DMS 273 treated with DMSO at 0.1 percent for 48 hours (cell line): ENCODE results near the gene ROBO2.

Experiments
- DNase-seq: peaks from one replicate; lab custom pipeline; 2025; lab: John Stamatoyannopoulos, UW

Gene ROBO2

DNA sequence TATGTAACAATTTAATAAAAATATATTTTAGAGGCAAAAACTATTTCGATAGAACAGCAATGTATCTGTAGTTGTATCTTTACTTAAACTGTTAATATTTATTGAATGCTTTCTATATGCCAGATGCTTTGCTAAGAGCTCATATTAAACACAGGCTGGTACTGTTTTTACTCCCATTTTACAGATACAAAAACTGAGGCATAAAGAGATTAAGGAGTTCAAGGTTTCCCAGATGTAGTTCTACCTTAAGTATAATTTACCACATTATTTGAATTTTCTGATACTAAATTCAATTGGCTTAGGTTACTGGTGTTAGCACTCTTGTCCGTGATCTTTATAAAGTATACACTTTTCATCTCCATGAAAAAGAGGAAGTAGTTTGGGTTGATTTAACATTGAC, 149.8 kb downstream of the ROBO2 start:
- no peak for DNase-seq

DNA sequence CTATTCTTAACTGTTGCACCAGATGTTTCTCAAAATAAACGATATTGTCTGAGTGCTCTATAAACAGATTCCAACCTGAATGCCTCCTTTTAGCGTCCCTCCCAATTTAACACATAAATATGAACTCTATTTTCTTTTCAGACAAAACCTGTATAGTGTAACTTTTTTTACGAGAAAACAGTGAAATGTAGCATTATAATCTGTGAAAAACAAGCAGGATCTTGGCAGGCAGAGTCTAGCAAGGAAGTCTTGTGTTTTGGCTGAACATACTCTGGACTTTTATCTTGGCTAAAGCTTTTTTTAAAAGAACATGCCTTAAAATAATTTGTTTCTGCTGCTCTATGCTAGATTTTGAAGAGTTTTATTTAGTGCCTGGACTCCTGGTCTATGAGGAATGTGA, 150.5 kb downstream of the ROBO2 start:
- no peak for DNase-seq

DNA sequence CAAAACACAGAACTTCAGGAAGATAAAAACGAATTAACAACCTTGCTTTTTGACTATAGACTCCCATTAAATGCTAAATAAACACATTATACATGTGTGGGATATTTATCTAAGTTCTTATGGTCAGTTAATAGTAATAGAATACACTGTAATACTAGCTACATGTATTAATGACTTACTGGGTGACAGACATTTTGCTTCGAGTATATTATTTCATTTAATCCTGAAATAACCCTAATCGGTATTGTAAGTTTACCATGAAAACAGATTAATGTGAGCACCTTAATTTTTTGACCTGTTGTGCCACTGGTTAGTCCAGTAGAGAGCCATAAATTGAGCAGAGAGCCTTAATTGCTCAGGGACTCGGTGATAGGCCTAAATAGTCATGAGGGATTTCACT, 151.1 kb downstream of the ROBO2 start:
- no peak for DNase-seq

DNA sequence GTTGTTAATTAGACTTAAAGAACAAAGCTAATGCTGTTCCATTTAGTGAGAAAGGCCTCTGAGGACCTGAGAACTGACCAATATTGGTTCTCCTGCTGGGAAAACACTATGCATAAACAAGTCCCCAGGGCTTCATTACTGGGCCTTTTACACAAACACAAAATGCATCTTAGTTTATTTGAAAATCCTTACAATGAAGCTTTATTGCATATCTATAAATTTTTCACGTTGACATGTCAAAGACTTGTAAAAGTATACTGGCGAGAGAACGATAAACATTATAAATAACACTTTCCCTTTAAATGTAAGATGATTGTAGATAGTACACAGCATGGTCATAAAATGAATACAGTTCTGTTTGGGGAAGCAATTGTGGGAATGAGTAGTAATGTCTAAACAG, 151.7 kb downstream of the ROBO2 start:
- no peak for DNase-seq

DNA sequence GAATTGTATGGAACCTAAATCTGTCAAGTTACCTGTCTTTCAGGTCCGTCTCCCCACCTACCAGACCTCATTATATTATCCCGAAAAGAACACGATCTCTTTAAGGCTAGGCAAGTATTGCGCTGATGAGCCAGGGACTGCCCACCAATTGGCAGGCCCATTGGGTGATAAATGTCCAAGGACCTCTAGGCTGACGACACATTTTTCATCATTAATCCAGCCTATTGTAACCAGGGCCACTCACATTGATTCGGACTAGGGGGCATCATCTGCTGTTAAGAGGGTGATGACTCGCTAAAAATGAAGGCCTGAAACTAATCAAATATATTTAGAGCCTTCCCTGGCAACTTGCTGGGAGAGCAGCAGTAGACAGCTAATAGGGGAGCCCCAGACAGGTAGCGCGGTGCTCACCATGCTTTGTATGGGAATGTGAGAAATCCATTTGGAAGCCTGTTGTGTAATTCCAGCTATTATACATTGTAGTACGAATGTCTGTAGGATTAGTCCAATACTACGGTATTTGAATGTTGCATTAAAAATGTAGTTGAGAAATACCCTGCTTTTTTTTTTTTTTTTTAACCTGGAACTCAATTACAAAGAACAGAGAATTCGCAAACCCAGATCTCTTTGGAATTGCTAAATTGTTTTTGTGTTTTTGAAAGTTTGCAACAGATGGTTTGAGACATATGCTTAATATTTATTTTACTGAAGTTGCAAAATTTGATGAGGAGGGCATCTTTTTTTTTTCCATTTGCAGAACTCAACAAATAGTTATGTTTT, 156.1 kb downstream of the ROBO2 start:
- no peak for DNase-seq

DNA sequence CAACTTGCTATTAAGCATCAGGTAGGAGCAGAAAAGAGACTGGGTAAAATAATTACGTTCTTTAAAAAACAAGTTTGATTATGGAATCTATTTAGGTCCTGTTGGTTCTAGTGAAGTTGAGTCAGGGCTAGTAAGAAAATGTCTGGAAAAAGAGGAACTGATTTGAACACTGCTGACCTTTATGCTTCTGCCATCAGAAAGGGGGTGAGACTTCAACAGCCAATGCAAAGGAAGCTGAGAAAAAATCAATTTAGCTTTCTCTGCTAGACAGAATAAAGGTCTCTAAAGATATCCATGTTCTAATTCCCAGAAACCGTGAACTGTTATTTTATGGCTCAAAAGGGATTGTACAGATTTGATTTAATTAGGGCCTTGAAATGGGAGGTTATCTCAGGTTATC, 157.5 kb downstream of the ROBO2 start:
- DNase-seq, result no peak

DNA sequence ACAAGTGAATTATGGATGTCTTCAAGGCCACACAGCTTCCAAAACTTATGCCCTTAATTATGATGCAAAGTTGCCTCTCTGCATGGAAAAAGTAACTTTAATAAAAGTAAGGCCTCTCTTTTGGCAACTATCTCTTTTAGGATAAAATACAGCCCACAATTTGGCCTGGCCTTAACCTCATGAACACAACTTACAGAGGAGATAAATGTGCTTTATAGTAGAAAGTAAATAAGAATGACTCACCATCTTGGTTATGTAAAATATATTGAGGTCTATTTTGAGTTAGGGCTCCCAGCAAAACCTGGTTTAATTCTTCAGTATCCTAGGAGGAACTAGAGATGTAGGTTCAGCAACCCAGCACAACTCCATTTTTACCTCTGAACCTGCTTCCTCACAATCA, 164.0 kb downstream of the ROBO2 start:
- DNase-seq, result no peak

DNA sequence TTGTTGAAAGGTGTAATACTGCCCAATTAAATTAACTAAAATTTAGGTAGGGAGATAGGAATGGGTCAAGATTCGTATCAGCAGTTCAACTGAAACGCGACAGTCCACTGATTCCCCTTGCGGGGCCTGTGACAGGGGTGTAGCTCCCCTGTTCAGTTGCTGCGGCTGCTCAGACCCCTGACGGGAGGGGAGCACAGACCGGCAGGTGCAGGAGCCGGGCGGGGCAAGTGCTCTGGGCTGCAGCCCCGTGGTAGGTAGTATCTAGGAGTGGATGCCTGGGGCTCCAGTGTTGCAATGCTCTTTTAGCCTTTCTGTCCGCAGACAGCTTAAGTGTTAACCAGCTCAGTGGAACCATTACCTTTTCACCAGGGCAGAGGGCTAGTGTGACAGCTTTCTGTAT, 164.9 kb downstream of the ROBO2 start:
- no peak for DNase-seq

DNA sequence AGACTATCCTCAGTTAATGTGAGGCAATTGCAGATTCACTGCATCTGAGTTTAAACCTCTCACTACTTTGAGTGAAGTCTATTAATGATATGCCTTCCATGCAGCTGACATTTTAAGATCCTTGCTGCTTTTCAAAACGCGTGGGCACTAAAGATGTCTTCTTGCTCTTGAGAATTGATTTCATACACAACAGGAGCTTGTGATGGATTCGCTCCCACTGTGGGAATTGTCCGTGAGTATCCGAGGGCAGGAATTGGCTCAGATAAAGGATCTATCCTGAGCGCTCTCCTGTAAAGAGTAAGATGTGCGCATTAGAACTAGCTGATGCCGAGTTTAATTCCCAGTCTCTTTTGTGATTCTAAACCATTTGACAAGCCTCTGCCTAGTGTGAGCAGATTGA, 167.9 kb downstream of the ROBO2 start:
- DNase-seq, result no peak

DNA sequence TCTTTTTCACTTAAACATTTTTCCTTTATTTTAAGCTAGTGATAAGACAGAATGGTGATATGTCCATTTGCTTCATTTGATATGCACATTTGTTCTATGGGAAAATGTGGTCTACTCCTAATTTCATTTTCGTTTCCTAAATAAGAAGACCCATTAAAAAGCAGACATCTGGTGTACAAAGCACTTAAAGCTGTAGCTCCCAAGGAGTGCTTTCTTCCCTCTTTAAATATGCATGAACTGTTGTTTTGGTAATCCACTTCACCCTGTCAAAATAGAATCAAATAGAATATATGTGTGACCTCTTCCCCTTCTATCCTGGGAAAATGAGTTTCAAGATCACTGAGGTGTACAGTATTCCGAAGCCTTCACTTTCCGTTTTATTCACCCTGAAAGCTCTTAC, 182.8 kb downstream of the ROBO2 start:
- peak; percentile 48 for DNase-seq

DNA sequence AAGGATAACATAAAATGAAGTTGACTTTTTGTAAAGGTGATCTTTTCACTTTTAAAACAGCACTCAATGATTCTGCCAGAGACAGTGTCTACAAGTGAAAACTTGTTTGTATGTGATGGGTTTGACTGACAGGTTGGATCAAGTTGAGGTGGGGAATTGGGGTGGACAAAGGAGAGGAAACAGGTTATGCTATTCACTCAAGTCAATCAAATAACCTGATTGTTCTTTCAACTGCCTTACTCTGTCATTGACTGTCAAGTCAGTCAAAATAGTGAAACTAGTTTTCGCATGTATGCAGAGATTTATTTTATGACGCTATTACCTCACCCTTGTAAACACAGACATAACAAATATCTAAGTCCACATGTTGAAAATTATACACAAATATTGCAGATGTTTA, 187.7 kb downstream of the ROBO2 start:
- DNase-seq, result no peak

DNA sequence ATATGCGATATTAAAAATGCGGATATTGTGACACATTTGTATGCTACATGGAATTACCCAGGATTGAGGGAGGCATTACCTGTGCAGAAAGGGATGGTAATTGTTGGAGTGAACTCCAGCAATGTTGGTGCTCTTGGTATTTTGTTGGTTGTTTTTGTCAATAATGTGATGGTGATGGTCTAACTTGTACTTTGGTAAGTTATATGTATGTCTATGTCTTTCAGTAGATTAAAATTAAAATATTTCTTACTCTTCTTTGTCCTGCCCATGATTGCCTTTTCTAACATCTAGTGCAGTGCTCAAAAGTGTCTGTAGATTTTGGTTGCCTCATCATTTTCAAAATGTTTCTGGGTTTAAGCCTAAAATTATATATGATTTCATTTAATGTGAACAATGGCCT, 192.7 kb downstream of the ROBO2 start:
- DNase-seq, result no peak

DNA sequence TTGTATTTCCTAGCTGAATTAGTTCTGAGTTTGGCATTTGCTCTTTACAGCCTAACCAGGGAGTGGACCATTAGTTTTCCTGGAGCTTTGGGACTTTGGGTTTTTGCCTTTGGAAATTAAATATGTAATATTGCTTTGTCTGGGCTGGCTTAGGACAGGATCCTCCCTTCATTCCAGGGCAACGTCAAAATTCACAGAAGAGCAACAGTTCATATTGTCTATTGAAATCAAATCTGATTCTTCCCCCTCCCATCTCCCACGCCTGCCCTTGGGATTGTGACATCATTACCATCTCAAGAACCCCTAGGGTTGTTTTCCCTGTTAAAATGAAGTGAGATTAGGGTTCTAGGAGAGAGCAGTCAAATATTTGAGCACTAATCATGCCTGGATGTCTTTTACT, 194.1 kb downstream of the ROBO2 start:
- no peak for DNase-seq

DNA sequence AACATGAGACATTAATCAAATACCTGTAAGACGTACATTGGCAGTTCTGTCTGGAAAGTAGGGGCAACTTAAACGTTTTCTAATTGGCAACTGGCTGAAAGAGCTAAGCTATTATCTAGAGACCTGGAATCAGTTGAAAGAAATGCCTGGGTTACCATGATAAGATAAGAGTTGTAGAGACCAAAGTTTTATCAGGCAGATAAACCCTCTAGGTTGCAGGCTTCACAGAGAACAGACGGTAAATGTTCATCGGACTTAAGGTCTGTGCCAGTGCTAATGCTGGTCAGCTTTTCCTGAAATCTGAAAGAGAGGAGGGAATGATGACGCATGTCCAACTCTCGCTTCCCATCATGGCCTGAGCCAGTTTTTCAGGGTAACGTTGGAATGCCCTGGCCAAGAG, 196.2 kb downstream of the ROBO2 start:
- no peak for DNase-seq

DNA sequence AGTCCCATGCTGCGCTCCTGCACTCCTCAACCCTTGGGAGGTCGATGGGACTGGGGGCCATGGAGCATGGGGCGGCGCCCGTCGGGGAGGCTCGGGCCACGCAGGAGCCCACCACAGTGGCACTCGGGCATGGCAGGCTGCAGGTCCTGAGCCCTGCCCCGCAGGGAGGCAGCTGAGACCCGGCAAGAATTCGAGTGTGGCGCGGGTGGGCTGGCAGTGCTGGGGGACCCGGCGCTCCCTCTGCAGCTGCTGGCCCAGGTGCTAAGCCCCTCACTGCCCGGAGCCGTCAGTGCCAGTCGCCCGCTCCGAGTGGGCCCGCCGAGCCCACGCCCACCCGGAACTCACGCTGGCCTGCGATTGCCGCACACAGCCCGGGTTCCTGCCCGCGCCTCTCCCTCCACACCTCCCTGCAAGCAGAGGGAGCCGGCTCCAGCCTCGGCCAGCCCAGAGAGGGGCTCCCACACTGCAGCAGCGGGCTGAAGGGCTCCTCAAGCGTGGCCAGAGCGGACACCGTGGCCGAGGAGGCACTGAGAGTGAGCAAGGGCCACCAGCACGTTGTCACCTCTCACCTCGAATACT, 200.3 kb downstream of the ROBO2 start:
- DNase-seq, result no peak

DNA sequence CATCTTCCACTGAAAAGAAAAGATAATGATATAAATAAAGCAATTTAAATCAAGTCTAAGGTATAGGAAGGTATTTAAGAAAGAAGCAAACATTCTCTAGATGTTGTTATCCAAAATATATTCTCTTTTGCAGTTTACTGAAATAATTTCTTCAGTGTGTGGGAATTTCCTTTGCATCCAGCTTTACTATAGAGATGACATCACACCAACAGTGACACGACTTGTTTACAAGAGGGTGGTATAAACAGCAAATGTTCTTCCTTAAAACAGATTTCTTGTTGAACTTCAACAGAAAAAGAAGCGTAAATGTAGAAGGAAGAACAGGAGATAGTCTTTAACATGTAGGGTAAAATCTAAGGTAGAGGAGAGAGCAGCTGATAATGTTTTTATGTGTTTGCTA, 202.5 kb downstream of the ROBO2 start:
- DNase-seq, result no peak

DNA sequence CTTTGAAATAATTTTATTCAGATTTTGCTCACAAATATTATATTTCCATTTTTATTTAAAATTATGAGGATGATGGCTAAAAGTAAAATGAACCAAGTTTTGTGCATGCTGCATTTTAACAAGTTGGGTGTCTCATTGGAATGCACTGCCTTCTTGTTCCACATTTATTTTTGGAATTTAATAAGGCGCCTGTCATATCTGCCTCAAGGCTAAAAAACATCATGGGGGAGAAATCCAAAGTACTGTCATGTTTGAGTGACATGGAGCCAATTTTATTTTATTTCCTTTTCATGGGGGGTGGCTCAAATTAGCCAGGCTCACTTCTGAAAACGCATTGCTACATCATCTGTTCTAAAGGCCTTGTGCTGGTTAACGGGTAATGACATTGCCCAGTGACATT, 205.1 kb downstream of the ROBO2 start:
- no peak for DNase-seq

DNA sequence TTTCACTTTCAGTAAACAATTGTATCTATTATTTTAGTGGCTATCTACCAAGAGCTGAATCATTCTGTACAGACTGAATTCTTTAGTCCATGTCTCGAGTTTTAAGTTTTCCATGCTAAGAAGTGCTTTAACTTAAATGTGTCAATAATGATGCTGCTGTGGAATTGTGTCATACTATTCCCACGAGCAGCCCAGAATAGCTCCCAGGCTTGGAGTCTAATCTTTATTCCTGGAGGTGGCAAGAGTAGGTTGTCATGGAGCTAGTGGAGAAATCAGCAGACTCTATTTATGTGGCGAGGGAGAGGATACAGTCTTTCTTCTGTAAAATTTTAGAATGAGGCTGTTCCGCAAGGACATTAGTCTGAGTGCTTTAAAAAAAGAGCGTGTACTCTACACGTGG, 207.2 kb downstream of the ROBO2 start:
- no peak for DNase-seq

DNA sequence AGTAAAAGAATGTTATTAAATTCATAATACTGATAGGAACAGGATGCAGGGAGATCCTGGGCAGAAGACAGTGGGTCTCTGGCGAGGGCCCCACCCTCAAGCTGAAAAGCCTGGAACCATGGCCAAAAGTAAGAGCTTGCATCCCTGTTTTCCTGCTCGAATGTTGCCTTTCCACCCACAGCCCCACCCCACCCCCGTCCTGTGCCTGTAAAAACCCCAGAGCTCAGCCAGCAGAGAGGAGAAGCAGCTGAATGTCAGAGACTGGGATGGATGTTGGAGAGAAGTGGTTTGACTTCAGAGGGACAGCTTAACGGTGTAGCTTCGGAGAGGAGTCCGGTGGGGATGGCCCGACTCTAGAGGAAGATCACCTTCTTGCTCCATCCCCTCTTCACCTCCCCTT, 207.9 kb downstream of the ROBO2 start:
- DNase-seq, result no peak

DNA sequence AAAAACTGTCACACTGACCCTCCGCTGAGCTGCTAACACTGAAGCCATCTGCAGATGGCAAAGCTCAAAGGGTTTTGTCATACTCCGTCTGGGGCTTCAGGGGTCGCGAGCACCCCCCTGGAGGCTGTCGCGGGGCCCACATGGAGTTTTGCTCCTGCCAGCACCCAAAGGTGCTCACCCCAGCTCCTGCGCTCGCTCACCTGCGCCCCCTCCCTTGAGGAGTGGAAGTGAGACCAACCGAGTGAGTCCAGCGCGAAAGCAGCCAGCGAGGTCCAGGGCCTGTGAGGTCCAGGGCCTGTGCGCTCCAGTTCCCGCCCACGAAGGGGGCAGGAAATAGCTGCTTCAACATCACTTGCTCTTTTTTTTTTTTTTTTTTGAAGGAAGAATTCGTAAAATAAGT, 208.5 kb downstream of the ROBO2 start:
- DNase-seq, result no peak

DNA sequence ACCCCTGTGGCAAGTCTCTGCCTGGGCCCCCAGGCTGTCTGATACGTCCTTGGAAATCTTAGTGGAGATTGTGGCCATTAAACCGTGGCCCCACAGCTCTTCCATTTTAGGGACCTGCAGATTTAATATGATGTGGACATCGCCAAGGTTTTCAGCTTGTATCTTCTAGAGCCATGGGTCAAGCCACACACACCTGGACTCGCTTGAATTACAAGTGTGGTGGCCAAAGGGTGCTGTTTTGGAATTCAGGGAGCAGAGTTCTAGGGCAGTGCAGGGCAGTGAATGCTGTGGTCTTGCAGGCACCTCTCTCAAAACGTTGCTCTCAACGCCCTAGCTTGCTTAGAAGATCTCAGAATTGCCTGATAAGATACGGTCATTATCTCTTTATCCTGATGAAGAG, 211.2 kb downstream of the ROBO2 start:
- DNase-seq, result no peak

DNA sequence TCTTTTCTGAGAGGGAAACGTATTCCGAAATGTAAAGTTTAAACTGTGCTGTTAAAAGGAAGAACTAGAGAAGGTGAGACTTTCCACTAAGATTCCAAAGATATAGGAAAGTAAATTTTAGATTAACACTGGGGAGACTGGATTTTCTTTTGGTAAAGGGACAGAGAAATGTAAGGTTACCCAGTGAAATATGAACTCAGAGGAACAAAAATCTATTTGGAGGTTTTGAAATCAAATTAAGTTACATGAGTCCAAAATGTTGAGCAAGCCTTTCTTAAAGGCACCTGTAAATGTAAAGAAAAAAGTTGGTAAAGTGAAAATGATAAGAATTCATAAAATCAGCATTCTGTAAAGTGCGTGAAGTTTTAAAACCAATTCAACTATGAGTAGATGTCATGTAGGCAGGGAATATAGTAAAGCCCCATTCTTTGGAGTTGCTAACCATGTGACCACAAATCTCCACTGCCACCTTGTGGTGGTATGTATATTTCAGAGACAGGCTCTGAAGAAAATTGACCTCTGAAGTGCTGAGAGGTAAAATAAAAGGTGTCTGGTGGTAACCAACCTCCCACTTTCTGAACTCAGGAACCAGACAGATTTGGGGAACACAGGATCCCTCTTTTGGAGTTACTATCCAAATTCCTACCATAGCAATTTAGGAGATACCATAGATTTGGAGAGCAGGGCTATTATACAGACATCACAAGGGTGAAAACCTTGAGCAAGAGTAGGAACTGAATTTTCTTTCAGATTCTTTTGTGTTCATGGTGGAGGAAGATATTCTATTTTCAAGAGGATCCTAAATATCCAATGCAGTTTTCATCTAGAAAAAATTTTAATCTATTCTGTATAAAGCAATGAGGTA, 215.3 kb downstream of the ROBO2 start:
- peak; percentile 59 for DNase-seq
